Tibial artery (tissue), 4 donors: ENCODE results near the gene TPST1.

ENCODE experiments used
- DNase-seq, 2 donors: peaks; one replicate each; pipeline ENCODE4 v3.0.0-alpha.2; 2019
- H3K27ac ChIP-seq, 2 donors: fragments of 200-600 bp; sonication (generic) in 1 of 2; 1 replicate in 1 of 2; 2 replicates in 1 of 2; pipeline ENCODE4 v1.5.1; 2018 to 2019; ENCODE audit warnings: mild to moderate bottlenecking in 1 of 2
- H3K27me3 ChIP-seq, 2 donors: fragments of 200-600 bp; sonication (generic) in 1 of 2; one replicate each; pipeline versions ENCODE4 v1.5.1 to v1.6.0; 2016 to 2019
- H3K36me3 ChIP-seq, 3 donors: fragments of 200-600 bp; sonication (generic) in 2 of 3; one replicate each; pipeline ENCODE4 v1.5.1; 2016 to 2019; ENCODE audit warnings: mild to moderate bottlenecking in 2 of 3
- H3K4me1 ChIP-seq, 4 donors: fragments of 200-600 bp; sonication (generic) in 2 of 4; 1 replicate in 3 of 4; 2 replicates in 1 of 4; pipeline ENCODE4 v1.5.1; 2016 to 2019
- H3K4me3 ChIP-seq, 2 donors: fragments of 200-600 bp; sonication (generic) in 1 of 2; 1 replicate in 1 of 2; 2 replicates in 1 of 2; pipeline ENCODE4 v1.5.1; 2018 to 2019; ENCODE audit warnings: mild to moderate bottlenecking in 2 of 2
- H3K9me3 ChIP-seq, 3 donors: fragments of 200-600 bp; sonication (generic) in 1 of 3; one replicate each; pipeline ENCODE4 v1.5.1; 2016 to 2019
- intact Hi-C: fragments of 100-400 bp; cut with DNase I; formaldehyde crosslinking; loops from one replicate; pipeline ENCODE4 v1.15.0; 2023; ENCODE audit warnings: low total_unique reads
- TF ChIP-seq, protein P1 (sequence below), 2 experiments: fragments of 200-600 bp in 1 of 2; fragments of 450-650 bp in 1 of 2; IDR thresholded peaks; one replicate each; pipeline ENCODE4 v1.5.1; 2017 to 2019; ENCODE audit warnings: antibody characterized with exemption in 2 of 2, mild to moderate bottlenecking in 1 of 2, moderate library complexity in 1 of 2

The TPST1 gene

DNA sequence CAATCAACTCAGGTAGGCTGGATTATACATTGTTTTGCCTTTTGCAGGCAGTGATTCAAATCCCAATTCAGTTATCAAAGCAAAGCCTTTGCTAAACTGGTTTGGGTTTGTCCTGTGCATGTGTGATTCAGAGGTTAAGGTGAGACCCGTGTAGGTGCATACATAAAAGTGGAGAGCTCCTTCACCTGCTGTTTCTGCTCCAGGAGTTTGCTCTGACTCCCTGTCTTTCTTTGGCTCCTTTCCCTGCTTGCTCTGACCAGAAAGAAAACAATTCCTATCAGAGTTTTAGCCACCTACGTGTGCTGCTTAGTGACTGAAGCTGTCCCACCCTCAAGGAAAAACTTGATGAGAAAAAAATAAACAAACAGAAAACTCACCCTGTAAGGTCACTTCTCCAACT is 101.1 kb downstream of the TPST1 start:
- TF ChIP-seq, protein P1, sequence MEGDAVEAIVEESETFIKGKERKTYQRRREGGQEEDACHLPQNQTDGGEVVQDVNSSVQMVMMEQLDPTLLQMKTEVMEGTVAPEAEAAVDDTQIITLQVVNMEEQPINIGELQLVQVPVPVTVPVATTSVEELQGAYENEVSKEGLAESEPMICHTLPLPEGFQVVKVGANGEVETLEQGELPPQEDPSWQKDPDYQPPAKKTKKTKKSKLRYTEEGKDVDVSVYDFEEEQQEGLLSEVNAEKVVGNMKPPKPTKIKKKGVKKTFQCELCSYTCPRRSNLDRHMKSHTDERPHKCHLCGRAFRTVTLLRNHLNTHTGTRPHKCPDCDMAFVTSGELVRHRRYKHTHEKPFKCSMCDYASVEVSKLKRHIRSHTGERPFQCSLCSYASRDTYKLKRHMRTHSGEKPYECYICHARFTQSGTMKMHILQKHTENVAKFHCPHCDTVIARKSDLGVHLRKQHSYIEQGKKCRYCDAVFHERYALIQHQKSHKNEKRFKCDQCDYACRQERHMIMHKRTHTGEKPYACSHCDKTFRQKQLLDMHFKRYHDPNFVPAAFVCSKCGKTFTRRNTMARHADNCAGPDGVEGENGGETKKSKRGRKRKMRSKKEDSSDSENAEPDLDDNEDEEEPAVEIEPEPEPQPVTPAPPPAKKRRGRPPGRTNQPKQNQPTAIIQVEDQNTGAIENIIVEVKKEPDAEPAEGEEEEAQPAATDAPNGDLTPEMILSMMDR (IDR thresholded peaks at IDR 0.05), result no peak
- intact Hi-C loops, result no loop called here
- no peak for DNase-seq
- H3K9me3 ChIP-seq, result no peaks in the 10 kb centered on the region
- no peak overlapping the region for H3K4me3 ChIP-seq
- no peaks in the 10 kb centered on the region for H3K36me3 ChIP-seq
- H3K27me3 ChIP-seq, result no peaks in the 10 kb centered on the region
- no peaks in the 10 kb centered on the region for H3K4me1 ChIP-seq
- no peak overlapping the region for H3K27ac ChIP-seq

DNA sequence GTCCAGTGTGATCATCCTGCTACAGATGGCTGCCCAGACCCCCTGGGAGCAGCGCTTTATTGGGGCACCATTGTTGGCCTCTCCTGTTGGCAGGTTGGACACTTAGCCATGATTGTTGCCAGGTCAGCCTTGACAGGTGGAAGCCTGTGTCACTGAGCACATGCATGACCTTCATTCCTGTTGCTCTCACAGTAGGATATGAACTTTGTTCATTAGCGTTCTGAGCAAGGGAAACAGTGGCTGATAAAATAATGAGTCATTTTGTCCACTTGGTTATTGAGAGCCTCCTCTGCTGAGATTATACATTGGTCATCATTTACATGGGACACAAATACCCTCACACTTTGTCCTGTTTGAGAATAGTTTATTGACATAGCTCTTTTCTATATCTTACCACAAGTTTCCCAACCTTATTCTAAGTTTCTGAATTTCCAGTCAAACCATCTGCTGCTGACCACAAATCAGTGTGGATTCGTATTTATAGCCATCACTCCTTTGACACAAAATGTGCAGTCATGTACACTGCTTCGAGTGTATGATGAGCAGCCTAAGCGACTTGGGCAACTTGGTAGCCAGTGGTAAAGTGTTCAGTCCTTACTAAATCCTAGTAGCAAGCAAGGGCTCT is 102.6 kb downstream of the TPST1 start:
- H3K4me3 ChIP-seq, result no peak overlapping the region
- no peaks in the 10 kb centered on the region for H3K27me3 ChIP-seq
- no peaks in the 10 kb centered on the region for H3K4me1 ChIP-seq
- no peak for DNase-seq
- H3K9me3 ChIP-seq, result no peaks in the 10 kb centered on the region
- intact Hi-C loops, result no loop called here
- no peaks in the 10 kb centered on the region for H3K36me3 ChIP-seq
- H3K27ac ChIP-seq, result no peak overlapping the region
- TF ChIP-seq, protein P1 (IDR thresholded peaks at IDR 0.05), result no peak

DNA sequence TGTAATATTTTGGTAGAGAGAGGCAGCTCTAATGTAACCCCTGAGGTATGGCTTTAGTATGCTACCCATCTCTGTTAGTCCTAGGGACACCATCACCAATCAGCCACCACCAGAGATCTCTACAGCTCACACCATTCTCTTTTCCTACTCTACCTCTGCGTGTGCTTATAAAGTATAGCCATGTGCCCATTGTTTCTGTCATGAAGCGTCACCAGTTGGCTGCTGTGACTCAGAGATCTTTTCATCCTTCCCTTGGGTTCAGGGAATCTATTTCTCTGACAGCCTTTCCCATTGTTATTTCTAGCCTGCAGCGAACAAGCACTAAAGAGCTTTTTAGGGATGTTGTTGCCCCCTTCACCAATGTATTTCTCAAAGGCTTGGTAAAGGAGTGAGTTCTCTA is 103.3 kb downstream of the TPST1 start:
- DNase-seq, result no peak
- H3K36me3 ChIP-seq, result no peaks in the 10 kb centered on the region
- TF ChIP-seq, protein P1 (IDR thresholded peaks at IDR 0.05), result no peak
- no peak overlapping the region for H3K4me3 ChIP-seq
- no peak overlapping the region for H3K27ac ChIP-seq
- intact Hi-C loops, result no loop called here
- H3K4me1 ChIP-seq, result no peaks in the 10 kb centered on the region
- H3K9me3 ChIP-seq, result no peaks in the 10 kb centered on the region
- no peaks in the 10 kb centered on the region for H3K27me3 ChIP-seq

DNA sequence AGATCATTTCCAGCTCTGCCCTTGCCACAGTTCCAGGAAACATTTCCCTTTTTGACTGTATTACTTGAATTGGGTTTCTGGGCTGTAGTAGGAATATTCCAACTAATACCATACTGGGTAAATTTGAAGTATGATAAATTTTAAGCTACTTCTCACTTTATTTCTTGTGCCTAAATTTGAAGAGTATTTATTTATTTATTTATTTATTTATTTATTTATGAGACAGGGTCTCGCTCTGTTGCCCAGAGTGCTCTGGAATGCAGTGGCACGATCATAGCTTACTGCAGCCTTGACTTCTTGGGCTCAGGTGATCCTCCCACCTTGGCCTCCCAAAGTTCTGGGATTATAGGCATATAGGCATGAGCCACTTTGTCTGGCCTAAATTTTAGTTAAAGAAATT is 105.5 kb downstream of the TPST1 start:
- no peak overlapping the region for H3K27ac ChIP-seq
- no peak overlapping the region for H3K4me3 ChIP-seq
- no peaks in the 10 kb centered on the region for H3K4me1 ChIP-seq
- DNase-seq, result no peak
- intact Hi-C loops, result no loop called here
- no peaks in the 10 kb centered on the region for H3K27me3 ChIP-seq
- TF ChIP-seq, protein P1 (IDR thresholded peaks at IDR 0.05), result no peak
- no peaks in the 10 kb centered on the region for H3K36me3 ChIP-seq
- H3K9me3 ChIP-seq, result no peaks in the 10 kb centered on the region

DNA sequence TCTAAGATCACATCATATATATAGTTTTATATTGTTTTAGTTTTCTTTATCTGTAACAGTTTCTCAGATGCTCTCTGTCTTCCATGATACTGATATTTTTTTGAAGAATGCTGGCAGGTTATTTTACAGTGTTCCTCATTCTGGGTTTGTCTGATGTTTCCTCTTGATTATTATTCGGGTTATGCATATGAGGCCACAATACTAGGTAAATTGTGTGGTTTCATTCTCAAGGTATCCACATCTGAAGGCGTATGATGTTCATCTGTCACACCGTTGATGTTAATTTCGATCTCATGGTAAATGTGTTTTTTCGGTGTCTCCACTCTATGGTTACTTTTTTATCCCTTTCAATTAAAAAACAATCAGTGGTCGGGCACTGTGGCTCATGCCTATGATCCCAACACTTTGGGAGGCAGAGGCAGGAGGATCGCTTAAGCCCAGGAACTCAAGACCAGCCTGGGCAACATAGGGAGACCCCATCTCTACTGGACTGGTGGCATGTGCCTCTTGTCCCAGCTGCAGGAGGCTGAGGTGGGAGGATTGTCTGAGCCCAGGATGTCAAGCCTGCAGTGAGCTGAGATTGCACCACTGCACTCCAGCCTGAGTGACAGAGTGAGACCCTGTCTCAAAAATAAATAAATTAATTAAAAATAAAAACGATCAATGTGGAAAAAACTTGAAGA is 108.9 kb downstream of the TPST1 start:
- intact Hi-C loops, result no loop called here
- Histone ChIP-seq H3K27me3 (no peaks in the 10 kb centered on the region), H3K9me3 (no peaks in the 10 kb centered on the region), H3K4me1 (no peaks in the 10 kb centered on the region), H3K4me3 (no peak overlapping the region), H3K27ac (no peak overlapping the region), H3K36me3 (no peaks in the 10 kb centered on the region)
- TF ChIP-seq, protein P1 (IDR thresholded peaks at IDR 0.05), result no peak
- DNase-seq, result no peak
